Neural progenitor cell (in vitro differentiated cells): Measurements from ENCODE around the gene RTP5. TPM values are rescaled to one million over a fixed set of nuclear protein-coding genes. Genes with fewer than 3 reads are reported as not detected.

Source experiments
- DNase-seq: peaks from one replicate; pipeline ENCODE4 v3.0.0-alpha.2; 2016; ENCODE audit warnings: low spot score
- H2AFZ ChIP-seq: fragments of 200-600 bp; sonication (generic); replicated peaks from 2 replicates; pipeline ENCODE4 v1.6.1; 2016; ENCODE audit warnings: antibody characterized with exemption
- H3F3A ChIP-seq: fragments of 200-600 bp; sonication (generic); 2 replicates; pipeline ENCODE4 v1.6.1; 2016; ENCODE audit warnings: antibody characterized with exemption, low read depth
- H3K27ac ChIP-seq: fragments of 200-600 bp; sonication (generic); 2 replicates; pipeline ENCODE4 v1.5.1; 2016; ENCODE audit warnings: mild to moderate bottlenecking
- H3K27me3 ChIP-seq: fragments of 200-600 bp; sonication (generic); 2 replicates; pipeline ENCODE4 v1.6.1; 2016; ENCODE audit warnings: mild to moderate bottlenecking, moderate library complexity
- H3K36me3 ChIP-seq: fragments of 200-600 bp; sonication (generic); 2 replicates; pipeline ENCODE4 v1.5.1; 2016
- H3K4me1 ChIP-seq: fragments of 200-600 bp; sonication (generic); 2 replicates; pipeline ENCODE4 v1.6.1; 2016; ENCODE audit warnings: mixed run types
- H3K4me2 ChIP-seq: fragments of 200-600 bp; sonication (generic); 2 replicates; pipeline ENCODE4 v1.6.1; 2016
- H3K4me3 ChIP-seq: fragments of 200-600 bp; sonication (generic); 2 replicates; pipeline ENCODE4 v1.5.1; 2016
- H3K79me2 ChIP-seq: fragments of 200-600 bp; sonication (generic); 2 replicates; pipeline ENCODE4 v1.6.1; 2016; ENCODE audit warnings: low read depth
- H3K9ac ChIP-seq: fragments of 200-600 bp; sonication (generic); 2 replicates; pipeline ENCODE4 v1.6.1; 2016
- H3K9me3 ChIP-seq: fragments of 200-600 bp; sonication (generic); 2 replicates; pipeline ENCODE4 v1.5.1; 2016; ENCODE audit warnings: low read depth
- H4K20me1 ChIP-seq: fragments of 200-600 bp; sonication (generic); 2 replicates; pipeline ENCODE4 v1.6.1; 2016; ENCODE audit warnings: low read depth
- H3K27ac Mint-ChIP-seq: 3 replicates; pipeline ENCODE4 v1.8.0; 2021; ENCODE audit warnings: mixed read lengths
- H3K27me3 Mint-ChIP-seq: 2 replicates; pipeline ENCODE4 v1.8.0; 2022; ENCODE audit warnings: low read depth, mild to moderate bottlenecking, inconsistent platforms, moderate library complexity, mixed read lengths; ENCODE audit not compliant: insufficient read depth
- H3K36me3 Mint-ChIP-seq: 3 replicates; pipeline ENCODE4 v1.8.0; 2021; ENCODE audit warnings: mixed read lengths
- H3K4me1 Mint-ChIP-seq: 3 replicates; pipeline ENCODE4 v1.8.0; 2021; ENCODE audit warnings: mixed read lengths
- H3K4me3 Mint-ChIP-seq: 3 replicates; pipeline ENCODE4 v1.8.0; 2021; ENCODE audit warnings: mild to moderate bottlenecking, moderate library complexity, mixed read lengths
- H3K9me3 Mint-ChIP-seq: 3 replicates; pipeline ENCODE4 v1.8.0; 2020; ENCODE audit warnings: mixed read lengths
- CTCF ChIP-seq: fragments of 200-600 bp; sonication (generic); IDR thresholded peaks from 2 replicates; pipeline ENCODE4 v1.5.1; 2017; ENCODE audit warnings: antibody characterized with exemption, mild to moderate bottlenecking
- EZH2 ChIP-seq: fragments of 200-600 bp; sonication (generic); IDR thresholded peaks from 2 replicates; pipeline ENCODE4 v1.6.1; 2017; ENCODE audit warnings: antibody characterized with exemption, mild to moderate bottlenecking, moderate library complexity
- EZH2phosphoT487 ChIP-seq: fragments of 200-600 bp; sonication (generic); IDR thresholded peaks from 2 replicates; pipeline ENCODE4 v1.6.1; 2017; ENCODE audit warnings: antibody characterized with exemption
- total RNA-seq: library from RNA; depleted of rRNA; stranded (reverse); fragments of >200 nt; gene quantifications from 2 replicates; pipeline ENCODE4 v1.2.3, GENCODE V29; 2015; ENCODE audit warnings: low replicate concordance

RTP5 gene
- total RNA-seq, 1 donor from 2014 or later, result not detected

GRCh38 chr2:241872313-241872642 is 2.7 kb downstream of the RTP5 start:
- Histone ChIP-seq H3K27me3 (no peaks in the 10 kb centered on the region), H2AFZ (no peak overlapping the region), H3K36me3 (no peaks in the 10 kb centered on the region), H3K4me2 (no peak overlapping the region), H3K4me3 (no peak overlapping the region), H3K27ac (no peak overlapping the region), H3K9me3 (no peaks in the 10 kb centered on the region), H4K20me1 (no peaks in the 10 kb centered on the region), H3K9ac (no peak overlapping the region), H3K4me1 (no peaks in the 10 kb centered on the region), H3F3A (no peaks in the 10 kb centered on the region), H3K79me2 (no peaks in the 10 kb centered on the region)
- TF ChIP-seq EZH2 (no peak), CTCF (no peak), EZH2phosphoT487 (no peak)
- no peaks in the 10 kb centered on the region for H3K27me3 Mint-ChIP-seq
- no peak overlapping the region for H3K4me3 Mint-ChIP-seq
- DNase-seq, result no peak
- peaks cover 2% of the 10 kb centered on the region for H3K36me3 Mint-ChIP-seq
- H3K27ac Mint-ChIP-seq, result no peak overlapping the region
- peaks cover 19% of the 10 kb centered on the region for H3K4me1 Mint-ChIP-seq
- peaks cover 12% of the 10 kb centered on the region for H3K9me3 Mint-ChIP-seq

- no peaks in the 10 kb centered on the region for H3K4me1 ChIP-seq
- Mint-ChIP-seq H3K4me1 (peaks cover 17% of the 10 kb centered on the region), H3K27me3 (no peaks in the 10 kb centered on the region), H3K27ac (no peak overlapping the region), H3K36me3 (peaks cover 2% of the 10 kb centered on the region), H3K4me3 (no peak overlapping the region), H3K9me3 (peaks cover 12% of the 10 kb centered on the region)
- no peaks in the 10 kb centered on the region for H3K27me3 ChIP-seq
- H3F3A ChIP-seq, result no peaks in the 10 kb centered on the region
- no peak overlapping the region for H3K4me3 ChIP-seq
- no peak overlapping the region for H3K9ac ChIP-seq
- no peak for TF ChIP-seq CTCF
- no peak for TF ChIP-seq EZH2phosphoT487
- TF ChIP-seq EZH2, result no peak
- no peak overlapping the region for H3K4me2 ChIP-seq
- H3K9me3 ChIP-seq, result no peaks in the 10 kb centered on the region
- no peaks in the 10 kb centered on the region for H4K20me1 ChIP-seq
- DNase-seq, result no peak
- no peaks in the 10 kb centered on the region for H3K79me2 ChIP-seq
- H3K36me3 ChIP-seq, result no peaks in the 10 kb centered on the region
- H2AFZ ChIP-seq, result no peak overlapping the region
- no peak overlapping the region for H3K27ac ChIP-seq
These were observed 3.7 kb downstream of the RTP5 start for GRCh38 chr2:241873081-241873802.

GRCh38 chr2:241873803-241874110 is 4.2 kb downstream of the RTP5 start:
- H3K36me3 Mint-ChIP-seq, result peaks cover 2% of the 10 kb centered on the region
- TF ChIP-seq CTCF (no peak), EZH2phosphoT487 (no peak), EZH2 (no peak)
- no peaks in the 10 kb centered on the region for H3F3A ChIP-seq
- H3K4me1 Mint-ChIP-seq, result peaks cover 12% of the 10 kb centered on the region
- peaks cover 5% of the 10 kb centered on the region for H3K27me3 Mint-ChIP-seq
- H3K4me3 ChIP-seq, result no peak overlapping the region
- H3K9me3 ChIP-seq, result no peaks in the 10 kb centered on the region
- H2AFZ ChIP-seq, result no peak overlapping the region
- H3K4me1 ChIP-seq, result no peaks in the 10 kb centered on the region
- no peak overlapping the region for H3K9ac ChIP-seq
- H3K27ac Mint-ChIP-seq, result no peak overlapping the region
- no peak overlapping the region for H3K4me2 ChIP-seq
- no peaks in the 10 kb centered on the region for H3K36me3 ChIP-seq
- H3K79me2 ChIP-seq, result no peaks in the 10 kb centered on the region
- H3K27me3 ChIP-seq, result no peaks in the 10 kb centered on the region
- H3K27ac ChIP-seq, result no peak overlapping the region
- H3K9me3 Mint-ChIP-seq, result peaks cover 12% of the 10 kb centered on the region
- H3K4me3 Mint-ChIP-seq, result no peak overlapping the region
- DNase-seq, result no peak
- no peaks in the 10 kb centered on the region for H4K20me1 ChIP-seq
